Measurements from ENCODE around the gene NFIX. TPM values are rescaled to one million over a fixed set of nuclear protein-coding genes. Genes with fewer than 3 reads are reported as not detected.

Gene NFIX
- total RNA-seq, 1 donor, result 114 TPM

DNA sequence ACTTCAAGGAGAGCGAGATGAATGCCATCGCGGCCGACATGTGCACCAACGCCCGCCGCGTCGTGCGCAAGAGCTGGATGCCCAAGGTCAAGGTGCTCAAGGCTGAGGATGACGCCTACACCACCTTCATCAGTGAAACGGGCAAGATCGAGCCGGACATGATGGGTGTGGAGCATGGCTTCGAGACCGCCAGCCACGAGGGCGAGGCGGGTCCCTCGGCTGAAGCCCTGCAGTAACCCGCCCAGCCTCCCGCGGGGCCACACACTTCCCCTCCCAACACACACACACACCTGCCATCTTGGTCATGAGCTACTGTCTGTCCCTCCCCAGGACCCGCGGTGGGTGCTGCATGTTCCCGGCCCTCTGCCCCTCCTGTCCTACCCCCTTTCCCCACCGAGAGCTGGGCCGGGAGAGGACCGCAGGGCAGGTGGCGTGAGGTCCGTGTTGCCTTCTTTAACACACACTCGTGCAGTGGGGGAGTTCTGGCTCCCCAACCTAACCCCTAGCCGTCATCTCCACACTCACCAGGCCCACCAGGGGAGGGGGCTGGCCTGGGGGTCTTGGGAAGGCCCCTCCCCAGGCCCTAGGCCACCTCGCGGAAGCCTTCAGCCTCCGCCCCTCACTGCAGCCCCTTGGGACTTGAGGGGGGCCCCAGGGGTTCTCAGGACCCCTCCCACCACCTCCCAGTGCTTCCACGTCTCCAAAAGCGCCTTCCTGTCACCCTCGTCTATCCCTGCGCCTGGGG, 143.1 kb downstream of the NFIX start:
- no peak overlapping the region for H3K27ac ChIP-seq (ENCODE audit: low read depth, low read length)
- H3K4me1 ChIP-seq (ENCODE audit: insufficient read depth, low read length), result peaks cover 21% of the 10 kb centered on the region
- no peak overlapping the region for H3K4me3 ChIP-seq (ENCODE audit: insufficient read depth, low read length)
- H3K9me3 ChIP-seq (ENCODE audit: low read depth, low read length), result no peaks in the 10 kb centered on the region
- peaks cover 24% of the 10 kb centered on the region for H4K20me1 ChIP-seq (ENCODE audit: insufficient read depth, low read length)
- H3K27me3 ChIP-seq (ENCODE audit: insufficient read depth, low read length), result no peaks in the 10 kb centered on the region
- peaks cover 40% of the 10 kb centered on the region for H3K36me3 ChIP-seq (ENCODE audit: insufficient read depth, low read length)
- H3K79me2 ChIP-seq (ENCODE audit: insufficient read depth, low read length), result peaks cover 55% of the 10 kb centered on the region
- peak; percentile 74 for DNase-seq (ENCODE audit: insufficient read length, low spot score, missing footprints)
- H3K4me2 ChIP-seq (ENCODE audit: insufficient read depth, low read length), result no peak overlapping the region
- no peak overlapping the region for H2AFZ ChIP-seq (ENCODE audit: low read length)
- TF ChIP-seq, protein P1, sequence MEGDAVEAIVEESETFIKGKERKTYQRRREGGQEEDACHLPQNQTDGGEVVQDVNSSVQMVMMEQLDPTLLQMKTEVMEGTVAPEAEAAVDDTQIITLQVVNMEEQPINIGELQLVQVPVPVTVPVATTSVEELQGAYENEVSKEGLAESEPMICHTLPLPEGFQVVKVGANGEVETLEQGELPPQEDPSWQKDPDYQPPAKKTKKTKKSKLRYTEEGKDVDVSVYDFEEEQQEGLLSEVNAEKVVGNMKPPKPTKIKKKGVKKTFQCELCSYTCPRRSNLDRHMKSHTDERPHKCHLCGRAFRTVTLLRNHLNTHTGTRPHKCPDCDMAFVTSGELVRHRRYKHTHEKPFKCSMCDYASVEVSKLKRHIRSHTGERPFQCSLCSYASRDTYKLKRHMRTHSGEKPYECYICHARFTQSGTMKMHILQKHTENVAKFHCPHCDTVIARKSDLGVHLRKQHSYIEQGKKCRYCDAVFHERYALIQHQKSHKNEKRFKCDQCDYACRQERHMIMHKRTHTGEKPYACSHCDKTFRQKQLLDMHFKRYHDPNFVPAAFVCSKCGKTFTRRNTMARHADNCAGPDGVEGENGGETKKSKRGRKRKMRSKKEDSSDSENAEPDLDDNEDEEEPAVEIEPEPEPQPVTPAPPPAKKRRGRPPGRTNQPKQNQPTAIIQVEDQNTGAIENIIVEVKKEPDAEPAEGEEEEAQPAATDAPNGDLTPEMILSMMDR (IDR thresholded peaks at IDR 0.05; ENCODE audit: extremely low read depth, low read depth, low read length), result no peak

DNA sequence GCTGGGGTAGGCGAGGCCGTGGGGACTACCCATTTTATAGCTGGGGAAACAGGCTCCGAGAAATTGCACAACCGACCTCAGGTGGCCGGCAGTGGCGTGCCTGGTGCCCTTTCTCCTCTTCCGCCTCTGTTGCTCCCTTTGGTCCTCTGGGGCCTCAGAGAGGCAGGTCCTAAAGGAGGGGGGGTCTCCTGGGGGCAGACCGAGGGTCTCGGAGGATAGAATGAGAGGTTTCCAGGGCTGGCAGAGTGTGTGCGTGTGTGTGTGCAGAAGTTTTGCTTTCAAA, 143.6 kb downstream of the NFIX start:
- peaks cover 37% of the 10 kb centered on the region for H3K36me3 ChIP-seq (ENCODE audit: insufficient read depth, low read length)
- H2AFZ ChIP-seq (ENCODE audit: low read length), result no peak overlapping the region
- no peaks in the 10 kb centered on the region for H3K27me3 ChIP-seq (ENCODE audit: insufficient read depth, low read length)
- no peak overlapping the region for H3K4me3 ChIP-seq (ENCODE audit: insufficient read depth, low read length)
- H3K27ac ChIP-seq (ENCODE audit: low read depth, low read length), result no peak overlapping the region
- peaks cover 21% of the 10 kb centered on the region for H3K4me1 ChIP-seq (ENCODE audit: insufficient read depth, low read length)
- peaks cover 50% of the 10 kb centered on the region for H3K79me2 ChIP-seq (ENCODE audit: insufficient read depth, low read length)
- H3K9me3 ChIP-seq (ENCODE audit: low read depth, low read length), result no peaks in the 10 kb centered on the region
- H3K4me2 ChIP-seq (ENCODE audit: insufficient read depth, low read length), result no peak overlapping the region
- TF ChIP-seq, protein P1 (IDR thresholded peaks at IDR 0.05; ENCODE audit: extremely low read depth, low read depth, low read length), result no peak
- DNase-seq (ENCODE audit: insufficient read length, low spot score, missing footprints), result peak; percentile 29
- H4K20me1 ChIP-seq (ENCODE audit: insufficient read depth, low read length), result peaks cover 19% of the 10 kb centered on the region

DNA sequence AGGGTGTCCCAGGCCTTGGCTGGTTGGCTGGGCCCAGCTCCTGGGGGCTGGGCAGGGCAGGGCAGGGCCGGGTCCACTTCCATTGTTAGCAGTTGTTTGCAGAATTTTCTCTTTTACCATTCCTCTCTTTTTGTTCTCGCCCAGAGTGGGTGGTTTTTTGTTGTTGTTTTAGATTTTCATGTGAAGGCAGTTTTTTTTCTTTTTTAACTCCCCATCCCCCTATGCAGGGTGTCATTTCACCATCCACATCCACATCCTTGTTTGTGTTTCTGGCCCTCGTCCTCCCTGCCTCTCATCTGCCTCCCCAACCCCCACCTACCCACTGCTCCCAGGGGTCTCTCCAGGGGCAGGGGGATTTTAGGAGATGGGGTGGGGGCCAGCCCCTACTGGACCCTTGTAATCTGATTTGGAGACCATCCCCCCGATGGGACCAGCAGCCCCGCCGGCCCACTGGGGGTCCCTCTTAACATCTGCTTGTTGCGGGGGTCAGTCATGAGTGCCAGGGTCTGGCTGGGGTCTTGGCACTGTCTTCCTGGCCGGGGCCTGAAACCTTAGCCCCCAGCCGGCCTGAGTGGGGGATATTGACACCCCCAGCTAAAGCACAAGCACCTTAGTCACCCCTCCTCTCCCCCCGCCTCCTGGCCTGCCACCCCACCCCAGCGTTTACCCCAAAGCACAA, 144.5 kb downstream of the NFIX start:
- H2AFZ ChIP-seq (ENCODE audit: low read length), result no peak overlapping the region
- H3K4me3 ChIP-seq (ENCODE audit: insufficient read depth, low read length), result no peak overlapping the region
- H3K4me2 ChIP-seq (ENCODE audit: insufficient read depth, low read length), result no peak overlapping the region
- TF ChIP-seq, protein P1 (IDR thresholded peaks at IDR 0.05; ENCODE audit: extremely low read depth, low read depth, low read length), result no peak
- peaks cover 48% of the 10 kb centered on the region for H3K79me2 ChIP-seq (ENCODE audit: insufficient read depth, low read length)
- H3K27ac ChIP-seq (ENCODE audit: low read depth, low read length), result no peak overlapping the region
- peak; percentile 84 for DNase-seq (ENCODE audit: insufficient read length, low spot score, missing footprints)
- no peaks in the 10 kb centered on the region for H3K27me3 ChIP-seq (ENCODE audit: insufficient read depth, low read length)
- peaks cover 37% of the 10 kb centered on the region for H3K36me3 ChIP-seq (ENCODE audit: insufficient read depth, low read length)
- H4K20me1 ChIP-seq (ENCODE audit: insufficient read depth, low read length), result peaks cover 11% of the 10 kb centered on the region
- H3K4me1 ChIP-seq (ENCODE audit: insufficient read depth, low read length), result peaks cover 13% of the 10 kb centered on the region
- no peaks in the 10 kb centered on the region for H3K9me3 ChIP-seq (ENCODE audit: low read depth, low read length)

DNA sequence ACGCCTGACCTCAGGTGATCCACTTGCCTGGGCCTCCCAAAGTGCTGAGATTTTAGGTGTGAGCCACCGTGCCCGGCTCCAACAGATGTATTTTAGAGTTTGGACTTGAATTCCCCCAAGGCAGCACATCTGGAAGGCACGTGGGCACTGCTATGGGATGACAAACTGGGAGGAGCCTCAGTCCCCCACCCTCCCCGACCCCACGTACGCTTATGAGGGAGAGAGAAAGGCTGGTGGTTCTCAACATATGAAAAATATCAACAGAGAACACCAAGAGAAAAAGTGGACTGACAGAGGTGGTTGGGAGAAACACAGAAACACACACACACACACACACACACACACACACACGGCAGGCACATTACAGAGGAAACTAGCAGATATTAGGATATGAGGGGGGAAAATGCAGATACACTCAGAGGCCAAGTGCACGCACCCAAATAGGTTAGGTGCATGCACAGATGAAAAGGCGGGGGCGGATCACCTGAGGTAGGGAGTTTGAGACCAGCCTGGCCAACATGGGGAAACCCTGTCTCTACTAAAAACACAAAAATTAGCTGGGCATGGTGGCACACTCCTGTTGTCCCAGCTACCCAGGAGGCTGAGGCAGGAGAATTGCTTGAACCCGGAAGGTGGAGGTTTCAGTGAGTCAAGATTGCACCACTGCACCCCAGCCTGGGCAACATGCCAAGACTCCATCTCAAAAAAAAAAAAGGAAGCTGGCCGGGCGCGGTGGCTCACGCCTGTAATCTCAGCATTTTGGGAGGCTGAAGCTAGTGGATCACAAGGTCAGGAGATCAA, 151.7 kb downstream of the NFIX start:
- H4K20me1 ChIP-seq (ENCODE audit: insufficient read depth, low read length), result no peaks in the 10 kb centered on the region
- H3K79me2 ChIP-seq (ENCODE audit: insufficient read depth, low read length), result peaks cover 35% of the 10 kb centered on the region
- H3K4me2 ChIP-seq (ENCODE audit: insufficient read depth, low read length), result no peak overlapping the region
- peaks cover 24% of the 10 kb centered on the region for H3K4me1 ChIP-seq (ENCODE audit: insufficient read depth, low read length)
- H3K27ac ChIP-seq (ENCODE audit: low read depth, low read length), result no peak overlapping the region
- H2AFZ ChIP-seq (ENCODE audit: low read length), result no peak overlapping the region
- H3K9me3 ChIP-seq (ENCODE audit: low read depth, low read length), result no peaks in the 10 kb centered on the region
- TF ChIP-seq, protein P1 (IDR thresholded peaks at IDR 0.05; ENCODE audit: extremely low read depth, low read depth, low read length), result no peak
- DNase-seq (ENCODE audit: insufficient read length, low spot score, missing footprints), result peak; percentile 73
- no peaks in the 10 kb centered on the region for H3K27me3 ChIP-seq (ENCODE audit: insufficient read depth, low read length)
- no peak overlapping the region for H3K4me3 ChIP-seq (ENCODE audit: insufficient read depth, low read length)
- peaks cover 8% of the 10 kb centered on the region for H3K36me3 ChIP-seq (ENCODE audit: insufficient read depth, low read length)
